COLO829 (cell line): ENCODE results near the gene MCHR2.
"Not testable (repeated sequence)": the region's sequence is repeated elsewhere in the genome, so short reads cannot be mapped to it uniquely, and the experiment has no call there.

Source experiments
- DNase-seq: peaks from one replicate; pipeline ENCODE4 v3.0.0; 2012; ENCODE audit warnings: low spot score

MCHR2 gene, protein sequence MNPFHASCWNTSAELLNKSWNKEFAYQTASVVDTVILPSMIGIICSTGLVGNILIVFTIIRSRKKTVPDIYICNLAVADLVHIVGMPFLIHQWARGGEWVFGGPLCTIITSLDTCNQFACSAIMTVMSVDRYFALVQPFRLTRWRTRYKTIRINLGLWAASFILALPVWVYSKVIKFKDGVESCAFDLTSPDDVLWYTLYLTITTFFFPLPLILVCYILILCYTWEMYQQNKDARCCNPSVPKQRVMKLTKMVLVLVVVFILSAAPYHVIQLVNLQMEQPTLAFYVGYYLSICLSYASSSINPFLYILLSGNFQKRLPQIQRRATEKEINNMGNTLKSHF

DNA sequence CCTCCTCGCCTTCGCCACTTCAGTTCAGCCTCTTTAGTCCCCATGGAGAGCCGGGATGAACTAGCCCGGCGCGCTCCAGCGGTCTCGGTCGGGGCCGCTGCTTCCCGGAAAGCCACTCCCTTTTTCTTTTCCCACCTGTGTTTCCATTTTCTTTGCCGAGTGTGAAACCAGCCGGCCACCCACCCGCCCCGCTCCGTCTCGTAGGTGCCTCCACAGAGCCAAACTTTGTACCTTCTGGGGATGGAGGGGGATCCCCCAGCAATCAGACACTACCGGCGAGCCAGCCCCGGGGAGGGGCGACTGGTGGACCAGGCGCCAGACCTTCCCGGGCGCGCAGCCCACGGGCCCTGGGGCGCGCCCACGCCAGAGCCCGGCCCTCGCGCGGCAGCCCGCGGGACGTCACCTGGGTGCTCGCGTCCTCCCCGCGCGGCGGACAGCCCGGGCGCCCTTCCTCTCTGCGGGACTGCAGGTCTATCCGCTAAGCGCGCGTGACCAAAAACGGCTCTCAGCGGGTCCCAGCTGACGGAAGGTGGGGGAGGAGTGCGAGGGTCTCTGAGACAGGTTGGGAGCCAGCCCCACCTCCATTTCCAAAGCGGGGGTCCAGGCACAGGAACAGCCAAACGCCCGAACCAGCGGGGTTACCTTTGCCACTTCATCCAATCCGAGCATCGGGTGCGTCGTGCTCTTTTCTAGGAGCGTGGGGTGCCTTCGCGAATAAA, at the start of gene MCHR2:
MCHR2 (minus strand) TSS at position 691 of the 719 bp plus-strand sequence. CDS start 38,076 bp downstream, outside the sequence.
- DNase-seq: no peak

DNA sequence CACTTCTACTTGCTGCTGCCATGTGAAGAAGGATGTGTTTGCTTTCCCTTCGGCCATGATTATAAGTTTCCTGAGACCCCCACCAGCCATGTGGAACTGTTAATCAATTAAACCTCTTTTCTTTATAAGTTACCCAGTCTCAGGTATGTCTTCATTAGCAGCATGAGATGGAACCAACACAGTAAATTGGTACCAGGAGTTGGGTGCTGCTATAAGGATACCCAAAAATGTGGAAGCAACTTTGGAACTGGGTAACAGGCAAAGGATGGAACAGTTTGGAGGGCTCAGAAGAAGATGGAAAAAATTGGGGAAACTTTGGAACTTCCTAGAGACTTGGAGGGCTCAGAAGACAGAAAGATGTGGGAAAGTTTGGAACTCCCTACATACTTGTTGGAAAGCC, 44.5 kb upstream of the MCHR2 start:
- DNase-seq: not testable (repeated sequence)

DNA sequence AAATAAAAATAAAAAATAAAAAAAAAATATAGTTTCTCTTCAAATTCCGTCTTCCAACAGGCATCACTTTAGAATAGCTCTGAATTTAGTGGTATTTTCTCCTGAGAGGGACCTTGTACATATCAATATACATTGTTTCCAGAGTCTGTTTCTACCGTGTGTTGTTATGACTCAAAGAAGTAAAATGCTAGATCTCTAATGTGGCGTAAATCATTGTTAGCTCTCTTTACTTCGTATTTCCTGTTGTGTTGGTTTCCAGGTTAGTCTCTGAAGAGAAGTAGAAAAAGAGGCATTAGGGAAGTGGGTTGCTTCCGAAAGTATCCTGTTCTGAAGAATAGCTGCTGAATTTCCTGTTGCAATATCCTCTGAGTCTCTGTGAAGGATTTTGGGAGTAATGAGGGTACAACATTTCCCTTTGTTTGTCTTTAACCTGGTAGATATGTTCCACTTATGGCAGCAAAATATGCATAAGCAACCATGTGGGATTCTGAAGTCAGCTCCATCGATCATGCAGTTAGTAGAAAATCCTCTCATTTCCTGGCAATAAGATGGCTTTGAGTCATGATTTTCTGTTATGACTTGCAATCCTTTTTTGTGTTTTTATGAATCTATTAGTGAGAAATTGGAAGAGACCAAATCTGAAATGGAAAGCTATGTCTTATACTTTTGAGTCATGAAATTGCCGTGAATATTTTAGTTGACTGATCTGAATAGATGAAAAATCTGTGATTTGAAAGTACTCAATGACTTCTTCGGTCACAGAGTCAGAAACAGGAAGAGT, 42.0 kb upstream of the MCHR2 start:
- no peak for DNase-seq

DNA sequence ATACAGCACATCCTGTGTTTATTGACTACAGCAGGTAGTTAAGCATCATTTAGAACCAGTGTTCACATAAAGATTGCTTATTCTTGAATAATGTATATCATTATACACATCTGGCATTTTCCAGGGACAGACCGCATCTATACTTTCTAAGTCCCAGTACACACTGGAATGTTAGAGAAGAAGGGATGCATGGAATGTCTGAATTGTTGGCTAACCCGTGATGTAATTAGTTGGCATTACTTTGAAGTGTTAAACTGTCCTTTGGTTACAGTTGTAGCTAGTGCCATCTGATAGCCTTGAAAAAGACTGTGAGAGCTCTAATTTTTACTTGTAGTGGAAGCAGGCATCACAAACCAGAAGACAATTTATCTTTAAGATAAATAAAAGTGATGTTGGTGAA, 29.8 kb upstream of the MCHR2 start:
- DNase-seq: no peak

DNA sequence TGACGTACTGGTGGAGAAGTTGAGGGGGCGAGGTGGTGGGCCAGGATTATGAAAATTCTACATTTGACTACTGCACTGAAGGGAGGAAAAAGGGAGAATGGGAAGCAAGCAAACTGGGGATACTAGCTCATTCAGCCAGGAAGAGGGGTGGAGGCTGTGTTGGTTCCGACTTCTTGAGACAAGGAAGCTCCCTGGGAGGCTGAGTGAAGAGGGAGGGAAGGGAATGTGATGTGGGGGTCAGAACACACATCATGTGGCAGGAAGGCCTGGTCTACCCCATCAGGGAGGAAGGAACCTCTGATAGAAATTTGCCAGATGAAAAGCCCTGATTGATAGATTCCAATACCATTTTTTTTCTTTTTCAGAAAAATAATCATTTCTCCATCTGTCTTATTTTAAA, 28.8 kb upstream of the MCHR2 start:
- DNase-seq: no peak

DNA sequence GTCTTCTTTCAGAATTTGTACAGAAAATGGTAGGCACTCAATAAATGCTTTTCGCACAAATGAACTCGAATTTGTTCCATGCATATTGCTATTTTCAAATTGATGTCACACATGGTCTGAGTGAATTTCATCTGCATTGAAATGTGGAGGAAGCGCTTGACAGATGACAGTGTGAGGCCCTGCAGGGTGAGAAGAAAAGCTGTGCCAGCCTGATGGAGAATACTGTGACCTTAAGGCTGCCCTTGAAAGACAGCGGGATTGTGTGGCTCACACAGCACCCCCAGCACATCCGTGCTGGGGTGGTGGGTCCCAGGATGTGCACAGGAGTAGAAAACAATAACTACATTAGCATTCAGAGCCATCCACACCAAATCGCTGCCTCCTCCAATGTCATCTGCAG, 14.8 kb upstream of the MCHR2 start:
- DNase-seq: no peak

DNA sequence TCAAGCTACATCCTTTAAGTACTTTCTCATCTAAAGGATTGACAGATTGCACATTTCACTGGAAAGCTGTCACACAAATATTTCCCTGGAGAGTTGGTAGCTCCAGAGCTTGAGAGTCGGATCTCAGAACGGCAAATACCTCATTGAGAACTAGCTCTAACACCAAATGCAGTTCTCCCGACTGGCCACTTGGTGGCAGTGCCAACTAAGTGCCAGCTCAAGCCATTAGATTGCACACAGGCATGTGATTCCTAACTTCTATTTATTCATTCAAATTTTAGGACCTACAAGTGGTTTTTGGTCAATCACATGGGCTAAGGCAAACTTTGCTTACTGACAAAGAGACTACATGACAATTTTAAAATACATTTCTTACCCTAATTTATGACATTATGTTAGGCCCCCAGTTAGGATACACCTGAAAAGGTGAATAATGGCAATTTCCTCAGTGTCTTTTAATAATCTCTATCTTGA, 7.9 kb upstream of the MCHR2 start:
- peak; percentile 45 for DNase-seq

DNA sequence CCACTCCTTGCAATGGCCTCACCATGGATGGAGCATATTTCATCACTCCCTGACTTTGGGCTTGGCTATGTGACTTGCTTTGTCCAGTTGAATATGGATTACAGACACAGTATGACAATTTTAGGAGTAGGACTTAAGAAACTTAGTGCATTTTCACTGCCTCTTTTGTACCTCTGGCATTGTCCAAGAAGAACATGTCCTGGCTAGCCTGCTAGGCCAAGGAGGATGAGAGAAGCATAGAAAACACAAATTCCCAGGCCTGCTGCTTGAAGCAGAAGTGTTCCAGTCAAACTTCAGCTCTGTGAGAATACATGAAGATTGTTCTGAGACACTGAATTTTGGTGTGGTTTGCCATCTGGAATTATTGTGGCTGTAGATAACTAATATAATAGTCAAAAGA, 3.1 kb upstream of the MCHR2 start:
- DNase-seq: no peak

DNA sequence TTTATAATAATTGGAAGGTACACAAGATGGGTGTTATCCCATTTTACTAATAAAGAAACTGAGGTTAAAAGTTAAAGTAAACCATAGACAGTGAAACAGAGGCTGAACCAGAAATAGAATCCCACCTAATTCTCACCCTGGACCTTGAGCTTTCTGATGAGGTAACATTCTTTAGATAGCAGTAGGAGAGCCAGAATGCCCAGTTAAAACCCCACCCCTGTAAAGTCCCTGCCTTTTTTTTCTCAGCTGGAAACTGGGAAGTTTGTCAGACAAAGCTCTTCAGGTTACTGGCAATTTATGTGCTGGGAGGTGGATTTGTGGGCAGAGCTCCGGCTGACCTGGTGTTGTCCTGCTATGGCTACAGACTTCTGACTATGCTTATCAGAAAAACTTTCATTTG, 1.9 kb upstream of the MCHR2 start:
- DNase-seq: no peak

DNA sequence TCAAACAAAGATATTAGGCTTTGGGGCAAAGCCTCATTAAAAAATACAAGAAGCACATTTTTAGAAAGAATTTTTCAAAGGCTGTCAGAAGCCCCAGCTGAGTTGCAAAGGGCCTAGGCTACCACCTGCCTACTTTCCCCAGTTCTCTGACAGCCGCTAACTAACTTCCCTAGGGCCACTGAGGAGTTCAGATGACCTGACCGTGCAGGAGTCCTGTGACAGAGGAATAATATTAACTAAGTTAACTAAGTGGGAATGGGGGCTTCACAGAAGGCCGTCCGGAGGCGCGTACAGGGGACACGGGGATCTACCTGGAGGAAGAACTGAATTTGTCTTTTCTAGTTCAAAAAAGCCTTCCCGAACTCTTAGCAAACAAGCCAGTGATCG, 884 bp downstream of the MCHR2 start:
- no peak for DNase-seq

DNA sequence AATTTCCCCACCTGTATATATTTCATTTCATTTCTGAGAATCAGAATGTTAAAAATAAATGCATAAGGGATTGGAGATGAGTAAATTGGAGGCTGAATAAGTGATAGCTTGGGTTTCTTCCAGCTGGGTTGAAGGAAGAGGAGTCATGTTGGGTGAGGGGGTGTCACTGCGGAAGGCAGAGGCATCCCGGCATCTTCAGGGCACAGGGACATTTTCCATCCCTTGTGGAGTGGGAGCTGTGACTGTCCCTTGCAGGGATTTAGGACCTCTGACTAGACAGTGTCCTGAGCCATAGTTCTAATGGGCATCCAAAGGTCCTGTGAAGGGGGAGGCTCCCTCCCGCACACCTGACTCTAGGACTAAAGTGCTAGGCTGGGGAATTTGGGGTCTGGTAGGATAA, 2.1 kb downstream of the MCHR2 start:
- DNase-seq: no peak

DNA sequence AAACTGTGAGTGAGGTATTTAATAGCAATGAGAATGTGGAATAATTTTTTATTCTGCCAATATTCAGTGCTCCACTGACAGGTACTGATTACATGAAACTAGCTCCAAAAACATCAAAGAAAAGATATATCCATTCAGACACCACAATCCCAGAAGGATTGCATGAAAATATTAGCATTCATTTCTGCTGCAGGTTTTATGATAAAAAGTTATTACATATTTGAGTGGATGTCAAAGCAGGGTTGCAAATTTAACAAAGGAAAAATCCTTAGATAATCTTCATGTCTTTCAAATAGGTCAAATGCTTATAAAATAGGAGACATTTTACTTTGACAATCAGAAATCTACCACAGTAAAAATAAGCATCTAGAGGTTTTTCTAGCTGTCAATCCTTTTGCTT, 13.3 kb downstream of the MCHR2 start:
- no peak for DNase-seq

DNA sequence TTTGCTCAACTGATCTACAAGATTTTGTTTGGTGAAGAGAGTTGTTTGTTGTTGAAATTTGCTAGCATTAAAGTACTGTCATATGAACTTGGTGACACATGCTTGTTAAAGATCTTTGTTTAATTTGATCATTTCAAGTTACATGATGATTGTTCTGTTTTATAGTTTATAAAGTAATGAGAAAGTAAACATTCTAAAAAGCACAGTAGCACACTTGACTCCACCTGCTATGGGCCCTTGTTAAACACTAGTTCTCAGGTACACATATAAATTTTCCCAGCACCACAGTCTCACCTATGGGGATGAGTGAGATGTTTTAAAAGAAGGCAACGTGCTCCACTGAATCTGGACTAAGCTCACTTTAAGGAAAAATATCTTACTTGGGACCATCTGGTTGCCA, 14.1 kb downstream of the MCHR2 start:
- DNase-seq: no peak

DNA sequence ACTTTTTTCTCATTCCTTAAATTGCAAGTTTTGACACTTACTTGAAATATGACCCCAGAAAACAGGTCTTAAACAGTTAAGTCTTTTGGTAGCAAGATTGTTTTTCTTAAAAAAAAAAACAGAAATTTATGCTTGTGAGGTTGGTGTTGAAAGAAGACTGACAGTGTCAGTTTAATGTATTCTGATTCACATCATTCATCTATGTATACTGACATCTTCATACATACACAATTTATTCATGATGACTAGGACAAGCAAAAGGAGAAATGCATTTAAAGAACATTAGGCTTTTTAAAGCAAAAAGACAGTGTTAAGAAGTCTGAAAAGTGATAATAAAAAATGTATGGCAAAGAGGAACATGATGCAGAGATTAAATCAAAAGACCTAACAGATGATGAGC, 27.0 kb downstream of the MCHR2 start:
- no peak for DNase-seq

DNA sequence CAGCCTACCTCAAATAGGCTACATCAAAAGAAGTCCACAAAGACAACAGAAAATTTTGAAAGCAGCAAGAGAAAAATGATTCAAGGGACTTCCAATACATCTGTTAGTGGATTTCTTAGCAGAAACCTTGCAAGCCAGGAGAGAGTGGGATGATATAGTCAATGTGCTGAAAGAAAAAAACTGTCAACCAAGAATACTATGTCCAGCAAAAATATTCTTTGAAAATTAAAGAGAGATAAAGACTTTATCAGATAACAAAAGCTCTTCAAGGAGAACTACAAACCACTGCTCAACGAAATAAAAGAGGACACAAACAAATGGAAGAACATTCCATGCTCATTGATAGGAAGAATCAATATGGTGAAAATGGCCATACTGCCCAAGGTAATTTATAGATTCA, 34.0 kb downstream of the MCHR2 start:
- no peak for DNase-seq

DNA sequence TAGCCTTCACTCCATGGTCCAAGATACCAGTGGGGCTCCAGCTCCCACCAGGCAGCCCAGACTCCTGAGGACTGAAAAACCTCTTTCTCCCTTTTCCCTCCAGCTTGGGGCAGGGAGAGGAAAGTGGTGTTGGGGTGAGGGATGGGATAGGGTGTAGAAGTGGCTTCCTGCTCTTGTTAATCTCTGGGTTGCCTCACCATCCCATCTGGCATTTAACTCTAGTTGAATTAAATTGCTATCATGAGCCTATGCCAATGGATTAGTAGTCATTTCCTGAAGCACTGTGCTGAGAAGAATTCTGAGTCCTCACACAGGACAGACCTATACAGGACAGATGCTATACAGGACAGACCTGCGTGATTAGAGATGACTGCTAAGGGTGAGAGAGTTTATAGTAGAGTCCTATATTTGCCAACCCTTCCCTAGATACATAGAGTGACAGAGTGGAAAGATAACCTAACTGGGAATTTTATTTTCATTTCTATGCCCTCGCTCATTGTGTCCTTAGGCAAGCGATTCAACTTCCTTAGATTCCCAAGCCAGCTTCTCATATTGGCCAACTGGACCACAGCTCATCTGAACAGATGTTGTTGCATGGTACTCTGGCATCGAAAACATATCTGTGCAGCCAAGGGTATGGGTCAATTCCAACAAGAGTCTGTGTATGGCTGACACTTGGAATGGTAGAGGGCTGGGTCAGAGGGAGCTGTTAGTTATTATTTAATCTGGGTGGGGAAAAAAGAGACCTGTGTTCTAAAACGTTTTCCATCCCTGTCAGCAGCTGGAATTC, 42.8 kb downstream of the MCHR2 start:
- DNase-seq: no peak

DNA sequence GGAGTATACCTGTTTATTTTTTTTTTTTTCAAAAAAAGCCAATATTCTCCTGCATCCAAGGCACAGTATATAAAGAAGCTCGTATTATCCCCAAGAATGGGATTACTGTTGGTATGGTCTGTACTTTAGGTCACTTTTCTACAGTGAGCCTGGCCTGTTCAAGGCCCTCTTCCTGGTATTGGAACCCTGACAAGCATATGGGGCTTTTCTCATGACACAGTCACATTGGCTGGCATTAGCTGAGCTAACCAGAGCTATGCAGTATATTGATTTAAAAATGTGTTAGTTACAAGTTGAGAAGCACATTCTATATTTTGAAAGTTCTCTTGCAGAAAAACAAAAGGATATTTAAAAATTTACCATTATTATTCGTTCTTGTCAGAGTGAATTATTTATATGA, 48.0 kb downstream of the MCHR2 start:
- no peak for DNase-seq

DNA sequence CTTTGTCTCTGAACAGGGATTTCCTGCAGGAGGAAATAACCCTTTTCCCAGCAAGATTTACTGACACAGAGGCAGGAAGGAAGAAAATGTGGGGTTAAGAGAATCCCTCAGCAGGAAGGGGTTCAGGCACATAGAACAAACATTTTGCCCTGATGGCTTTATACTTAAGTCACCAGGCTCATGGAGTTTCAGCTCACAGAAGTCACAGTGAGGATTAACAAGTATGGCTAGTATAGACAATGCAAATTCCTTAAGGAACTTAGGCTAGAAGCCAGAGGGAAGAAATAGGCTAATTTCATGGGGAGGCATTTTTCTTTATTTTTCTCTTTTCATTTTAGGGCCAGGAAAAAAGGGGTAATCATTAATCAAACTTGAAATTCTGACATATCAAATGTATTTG, 50.2 kb downstream of the MCHR2 start:
- DNase-seq: no peak

DNA sequence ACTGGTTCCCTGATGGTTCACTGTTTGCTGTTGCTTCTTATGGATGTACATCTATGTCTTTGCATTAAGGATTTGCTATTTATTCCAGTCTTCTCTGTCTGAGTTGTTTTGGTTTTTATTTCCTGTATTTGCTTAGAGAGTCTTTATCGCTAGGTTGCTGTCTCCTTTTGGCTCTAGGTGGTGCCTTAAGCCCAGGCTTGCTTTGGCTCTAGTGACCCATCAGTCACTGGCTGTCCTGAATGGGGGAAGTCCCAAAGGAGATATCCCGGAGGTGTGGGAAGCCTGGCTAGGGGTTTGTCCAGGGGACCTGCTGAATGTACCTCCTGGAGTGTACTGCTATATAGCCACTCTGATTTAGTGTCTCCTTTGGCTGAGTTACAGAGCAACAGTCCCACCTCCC, 53.4 kb downstream of the MCHR2 start:
- no peak for DNase-seq

DNA sequence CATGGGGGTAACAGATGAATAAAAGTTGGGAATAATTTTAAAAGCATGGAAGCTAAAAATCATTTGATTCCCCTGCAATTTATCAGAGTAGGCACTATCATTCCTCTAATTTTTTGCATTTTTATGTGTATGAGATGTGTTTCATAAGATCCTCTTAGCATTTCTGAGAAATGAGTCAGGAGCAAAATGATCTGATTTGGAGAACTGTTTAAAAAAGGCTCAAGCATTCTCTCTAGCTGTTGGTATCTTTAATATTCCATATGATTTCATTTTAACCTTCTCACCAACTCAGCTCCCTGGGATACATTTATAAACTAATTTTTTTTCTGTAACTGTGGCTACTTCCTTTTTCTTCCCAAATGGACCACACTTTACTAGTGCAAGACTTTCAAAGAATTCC, 60.9 kb downstream of the MCHR2 start:
- no peak for DNase-seq

DNA sequence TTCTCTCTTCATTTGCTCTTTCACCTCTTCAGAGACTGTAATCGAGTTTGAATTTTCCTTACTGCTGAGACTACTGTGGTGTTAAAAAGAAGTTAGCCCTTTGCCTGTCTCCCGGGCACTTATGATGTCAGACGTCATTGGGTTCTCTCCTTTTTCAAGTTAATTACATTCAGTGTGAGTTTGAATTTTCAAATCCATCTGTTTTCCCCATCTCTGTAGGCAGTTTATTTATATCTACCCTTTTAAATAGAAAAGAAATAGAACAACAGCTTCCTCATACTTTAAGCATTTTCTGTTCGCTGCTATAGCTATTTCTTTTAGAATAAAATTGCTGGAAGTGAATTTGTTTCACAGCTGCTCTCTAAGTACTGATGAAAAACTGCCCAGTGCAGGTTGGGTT, 81.4 kb downstream of the MCHR2 start:
- no peak for DNase-seq
